Transverse colon (tissue), 4 donors: Measurements from ENCODE around the gene DSCAM.

Experiments used
- CTCF ChIP-seq, 5 experiments: fragments of 200-600 bp in 3 of 5; fragments of 450-650 bp in 2 of 5; sonication (generic) in 3 of 5; IDR thresholded peaks; 1 replicate in 2 of 5; 2 replicates in 3 of 5; pipeline ENCODE4 v1.5.1; 2016 to 2017; ENCODE audit warnings: antibody characterized with exemption in 5 of 5, inconsistent platforms in 3 of 5, mild to moderate bottlenecking in 2 of 5, moderate library complexity in 1 of 5
- POLR2AphosphoS5 ChIP-seq, 3 donors: sonication (generic); formaldehyde crosslinking; IDR thresholded peaks; one replicate each; pipeline ENCODE4 v1.6.1; 2016; ENCODE audit warnings: antibody characterized with exemption in 3 of 3

- TF ChIP-seq POLR2AphosphoS5 (IDR thresholded peaks at IDR 0.05) = no peak
- TF ChIP-seq CTCF (IDR thresholded peaks at IDR 0.05) = no peak
Observed at GRCh38 chr21:40381111-40381510, 465.8 kb downstream of the DSCAM start.
